WERI-Rb-1 (cell line): ENCODE measurements around the gene PAAF1.

ENCODE experiments used
- DNase-seq: peaks from one replicate; pipeline ENCODE4 v3.0.0-alpha.2; 2020
- H3K27ac ChIP-seq: fragments of 250-450 bp; sonication (Bioruptor Pico); 2 replicates; pipeline ENCODE4 v1.5.1; 2020; ENCODE audit warnings: mild to moderate bottlenecking, moderate library complexity
- H3K27me3 ChIP-seq: fragments of 250-450 bp; sonication (Bioruptor Pico); 2 replicates; pipeline ENCODE4 v1.5.1; 2021; ENCODE audit warnings: mild to moderate bottlenecking, low read depth, moderate library complexity; ENCODE audit not compliant: insufficient read depth, severe bottlenecking
- H3K36me3 ChIP-seq: fragments of 250-450 bp; sonication (Bioruptor Pico); 2 replicates; pipeline ENCODE4 v1.5.1; 2020; ENCODE audit warnings: mild to moderate bottlenecking, moderate library complexity
- H3K4me3 ChIP-seq: 2 replicates; pipeline ENCODE4 v1.5.1; 2011; ENCODE audit warnings: low read depth, mild to moderate bottlenecking, control low read depth, low read length
- H3K9me3 ChIP-seq: fragments of 250-450 bp; sonication (Bioruptor Pico); 2 replicates; pipeline ENCODE4 v1.5.1; 2021; ENCODE audit warnings: mild to moderate bottlenecking, moderate library complexity; ENCODE audit not compliant: severe bottlenecking
- CTCF ChIP-seq: IDR thresholded peaks from 2 replicates; pipeline ENCODE4 v1.5.1; 2011; ENCODE audit warnings: low read depth, mild to moderate bottlenecking, control low read depth, inconsistent platforms, low read length

PAAF1 gene

GRCh38 chr11:73888244-73888643, 11.4 kb downstream of the PAAF1 start:
- no peak for DNase-seq
- no peak for TF ChIP-seq CTCF
- no peaks in the 10 kb centered on the region for H3K9me3 ChIP-seq
- H3K27me3 ChIP-seq = no peaks in the 10 kb centered on the region
- H3K27ac ChIP-seq = no peak overlapping the region
- H3K36me3 ChIP-seq = peaks cover 25% of the 10 kb centered on the region
- no peak overlapping the region for H3K4me3 ChIP-seq

- no peak for DNase-seq
- no peaks in the 10 kb centered on the region for H3K27me3 ChIP-seq
- H3K9me3 ChIP-seq = no peaks in the 10 kb centered on the region
- H3K4me3 ChIP-seq = no peak overlapping the region
- no peak overlapping the region for H3K27ac ChIP-seq
- TF ChIP-seq CTCF = no peak
- peaks cover 26% of the 10 kb centered on the region for H3K36me3 ChIP-seq
These were observed 12.2 kb downstream of the PAAF1 start for GRCh38 chr11:73889019-73889418.

GRCh38 chr11:73889536-73889935, 12.7 kb downstream of the PAAF1 start:
- Histone ChIP-seq H3K4me3 (no peak overlapping the region), H3K9me3 (no peaks in the 10 kb centered on the region), H3K27ac (no peak overlapping the region), H3K36me3 (peaks cover 28% of the 10 kb centered on the region), H3K27me3 (no peaks in the 10 kb centered on the region)
- DNase-seq = no peak
- no peak for TF ChIP-seq CTCF

- Histone ChIP-seq H3K27me3 (no peaks in the 10 kb centered on the region), H3K27ac (no peak overlapping the region), H3K9me3 (no peaks in the 10 kb centered on the region), H3K36me3 (peaks cover 25% of the 10 kb centered on the region), H3K4me3 (no peak overlapping the region)
- DNase-seq = no peak
- TF ChIP-seq CTCF = no peak
These were observed 16.2 kb downstream of the PAAF1 start for GRCh38 chr11:73893041-73893440.

- Histone ChIP-seq H3K27ac (no peak overlapping the region), H3K36me3 (peaks cover 27% of the 10 kb centered on the region), H3K4me3 (no peak overlapping the region), H3K9me3 (no peaks in the 10 kb centered on the region), H3K27me3 (no peaks in the 10 kb centered on the region)
- no peak for DNase-seq
- no peak for TF ChIP-seq CTCF
These were observed 18.0 kb downstream of the PAAF1 start for GRCh38 chr11:73894725-73895335.

- no peak for TF ChIP-seq CTCF
- no peak for DNase-seq
- Histone ChIP-seq H3K36me3 (peaks cover 19% of the 10 kb centered on the region), H3K27ac (no peak overlapping the region), H3K9me3 (no peaks in the 10 kb centered on the region), H3K27me3 (no peaks in the 10 kb centered on the region), H3K4me3 (no peak overlapping the region)
These were observed 25.5 kb downstream of the PAAF1 start for GRCh38 chr11:73902303-73902702.
